Caco-2 (cell line): ENCODE measurements around the gene ZNF883. TPM values are rescaled to one million over a fixed set of nuclear protein-coding genes. Genes with fewer than 3 reads are reported as not detected.

Source experiments
- BruUV-seq: library from RNA; stranded (reverse); fragments of 400-500 nt; replicated peaks from 2 replicates; lab custom pipeline; 2021; lab: Mats Ljungman, UMichigan
- CTCF ChIA-PET: fragments of 300-600 bp; sonication (Branson Sonifier 250); formaldehyde crosslinking; loops from one replicate; lab custom pipeline; 2022; ENCODE audit warnings: antibody characterized with exemption; lab: Charles Lee
- POLR2A ChIA-PET: fragments of 300-600 bp; sonication (Branson Sonifier 250); formaldehyde crosslinking; loops from one replicate; lab custom pipeline; 2022; ENCODE audit warnings: antibody characterized with exemption; lab: Charles Lee
- DNase-seq, 2 experiments: peaks; one replicate each; pipeline versions ENCODE4 v3.0.0 to v3.0.0-alpha.2; 2020 to 2022
- H3K27me3 ChIP-seq: replicated peaks from 2 replicates; pipeline ENCODE4 v1.6.0; 2011; ENCODE audit warnings: low read length; ENCODE audit not compliant: control insufficient read depth, insufficient read depth
- H3K36me3 ChIP-seq: 2 replicates; pipeline ENCODE4 v1.5.1; 2011; ENCODE audit warnings: low read length; ENCODE audit not compliant: control insufficient read depth, insufficient read depth
- H3K4me1 ChIP-seq: fragments of 250-450 bp; sonication (Bioruptor Pico); 2 replicates; pipeline ENCODE4 v1.5.1; 2020; ENCODE audit warnings: mild to moderate bottlenecking
- H3K4me3 ChIP-seq: 2 replicates; pipeline ENCODE4 v1.5.1; 2011; ENCODE audit warnings: low read depth, mild to moderate bottlenecking, control low read depth, low read length
- H3K9me3 ChIP-seq: fragments of 250-450 bp; sonication (Bioruptor Pico); 2 replicates; pipeline ENCODE4 v1.5.1; 2020; ENCODE audit warnings: mild to moderate bottlenecking, moderate library complexity
- H3K27ac Mint-ChIP-seq: one replicate; pipeline ENCODE4 v1.8.0; 2022; ENCODE audit warnings: mixed read lengths; ENCODE audit not compliant: unreplicated experiment
- H3K27me3 Mint-ChIP-seq: one replicate; pipeline ENCODE4 v1.8.0; 2022; ENCODE audit warnings: mixed read lengths; ENCODE audit not compliant: insufficient read depth, unreplicated experiment
- H3K36me3 Mint-ChIP-seq: one replicate; pipeline ENCODE4 v1.8.0; 2022; ENCODE audit warnings: mild to moderate bottlenecking, mixed read lengths; ENCODE audit not compliant: insufficient read depth, unreplicated experiment
- H3K4me1 Mint-ChIP-seq: one replicate; pipeline ENCODE4 v1.8.0; 2022; ENCODE audit warnings: low read depth, mixed read lengths; ENCODE audit not compliant: unreplicated experiment
- H3K4me3 Mint-ChIP-seq: one replicate; pipeline ENCODE4 v1.8.0; 2022; ENCODE audit warnings: mild to moderate bottlenecking, moderate library complexity, mixed read lengths; ENCODE audit not compliant: unreplicated experiment
- H3K9me3 Mint-ChIP-seq: one replicate; pipeline ENCODE4 v1.8.0; 2022; ENCODE audit warnings: mixed read lengths; ENCODE audit not compliant: unreplicated experiment
- CTCF ChIP-seq, 2 experiments: fragments of 200-600 bp in 1 of 2; IDR thresholded peaks; 1 replicate in 1 of 2; 2 replicates in 1 of 2; pipeline versions ENCODE4 v1.5.1 to v1.8.0; 2011 to 2022; ENCODE audit warnings: antibody characterized with exemption in 1 of 2, control low read depth in 1 of 2, inconsistent platforms in 1 of 2, low read depth in 1 of 2, low read length in 1 of 2, mild to moderate bottlenecking in 1 of 2, moderate library complexity in 1 of 2; ENCODE audit not compliant: insufficient read depth in 1 of 2, severe bottlenecking in 1 of 2, unreplicated experiment in 1 of 2
- intact Hi-C: fragments of 100-400 bp; cut with micrococcal nuclease; formaldehyde crosslinking; loops from one replicate; pipeline ENCODE4 v1.10.0; 2022; ENCODE audit not compliant: unreplicated experiment
- total RNA-seq: library from RNA; stranded (reverse); gene quantifications from 2 replicates; pipeline ENCODE4 v1.2.3, GENCODE V29; 2022

ZNF883 gene
- total RNA-seq, 1 experiment from 2014 or later, result not detected

DNA sequence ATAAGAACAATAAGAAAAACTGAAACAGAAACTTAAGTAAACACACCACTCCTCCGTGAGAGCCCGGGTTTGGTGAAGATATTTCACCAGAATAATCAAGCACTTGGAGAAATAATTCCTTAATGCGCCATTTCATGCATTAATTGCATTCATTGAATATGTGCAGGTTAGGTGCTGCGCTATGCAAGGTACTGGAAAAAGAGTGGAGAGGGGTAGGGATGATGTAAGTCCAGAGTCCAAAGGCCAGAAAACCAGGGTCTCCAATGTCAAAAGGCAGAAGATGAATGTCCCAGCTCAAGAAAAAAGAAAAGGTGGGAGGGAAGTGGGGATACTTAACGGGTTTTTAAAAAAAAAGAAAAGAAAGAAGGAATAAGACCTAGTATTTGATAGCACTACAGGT, 45.2 kb upstream of the ZNF883 start:
- no TSS peak for BruUV-seq
- H3K4me3 ChIP-seq, result no peak overlapping the region

GRCh38 chr9:113056191-113057106, 44.5 kb upstream of the ZNF883 start, which contains the start of gene ZFP37:
Gene ZFP37, minus strand, starts transcription at chr9:113056724. Its CDS starts 36 bp downstream, at chr9:113056688.
- Mint-ChIP-seq H3K36me3 (no peaks in the 10 kb centered on the region), H3K4me3 (no peak within 1 kb of the TSS), H3K27me3 (no peaks in the 10 kb centered on the region), H3K9me3 (no peaks in the 10 kb centered on the region), H3K4me1 (no peaks in the 10 kb centered on the region), H3K27ac (no peak within 1 kb of the TSS)
- Histone ChIP-seq H3K27me3 (no peaks in the 10 kb centered on the region), H3K4me3 (no peak within 1 kb of the TSS), H3K4me1 (no peaks in the 10 kb centered on the region), H3K9me3 (peaks cover 5% of the 10 kb centered on the region), H3K36me3 (no peaks in the 10 kb centered on the region)
- no peak for TF ChIP-seq CTCF (IDR thresholded peaks at IDR 0.05; ENCODE audit: insufficient read depth in 1 of 2, low read depth in 1 of 2, low read length in 1 of 2, severe bottlenecking in 1 of 2, unreplicated experiment in 1 of 2)
- ChIA-PET POLR2A (no interaction called here), CTCF (no interaction called here)
- BruUV-seq, result no TSS peak
- DNase-seq, result no peak
- intact Hi-C loops, result no loop called here

More for the DNA sequence above, 45.2 kb upstream of the ZNF883 start:
- POLR2A ChIA-PET, result no interaction called here
- H3K4me1 Mint-ChIP-seq, result no peaks in the 10 kb centered on the region
- no peaks in the 10 kb centered on the region for H3K27me3 ChIP-seq
- no peaks in the 10 kb centered on the region for H3K36me3 Mint-ChIP-seq
- H3K27me3 Mint-ChIP-seq, result no peaks in the 10 kb centered on the region
- intact Hi-C loops, result no loop called here
- no peaks in the 10 kb centered on the region for H3K36me3 ChIP-seq
- CTCF ChIA-PET, result no interaction called here
- H3K9me3 ChIP-seq, result peaks cover 5% of the 10 kb centered on the region
- no peaks in the 10 kb centered on the region for H3K4me1 ChIP-seq
- DNase-seq, result no peak
- no peaks in the 10 kb centered on the region for H3K9me3 Mint-ChIP-seq
- H3K27ac Mint-ChIP-seq, result no peak overlapping the region
- TF ChIP-seq CTCF (IDR thresholded peaks at IDR 0.05; ENCODE audit: insufficient read depth in 1 of 2, low read depth in 1 of 2, low read length in 1 of 2, severe bottlenecking in 1 of 2, unreplicated experiment in 1 of 2), result no peak
- no peak overlapping the region for H3K4me3 Mint-ChIP-seq

DNA sequence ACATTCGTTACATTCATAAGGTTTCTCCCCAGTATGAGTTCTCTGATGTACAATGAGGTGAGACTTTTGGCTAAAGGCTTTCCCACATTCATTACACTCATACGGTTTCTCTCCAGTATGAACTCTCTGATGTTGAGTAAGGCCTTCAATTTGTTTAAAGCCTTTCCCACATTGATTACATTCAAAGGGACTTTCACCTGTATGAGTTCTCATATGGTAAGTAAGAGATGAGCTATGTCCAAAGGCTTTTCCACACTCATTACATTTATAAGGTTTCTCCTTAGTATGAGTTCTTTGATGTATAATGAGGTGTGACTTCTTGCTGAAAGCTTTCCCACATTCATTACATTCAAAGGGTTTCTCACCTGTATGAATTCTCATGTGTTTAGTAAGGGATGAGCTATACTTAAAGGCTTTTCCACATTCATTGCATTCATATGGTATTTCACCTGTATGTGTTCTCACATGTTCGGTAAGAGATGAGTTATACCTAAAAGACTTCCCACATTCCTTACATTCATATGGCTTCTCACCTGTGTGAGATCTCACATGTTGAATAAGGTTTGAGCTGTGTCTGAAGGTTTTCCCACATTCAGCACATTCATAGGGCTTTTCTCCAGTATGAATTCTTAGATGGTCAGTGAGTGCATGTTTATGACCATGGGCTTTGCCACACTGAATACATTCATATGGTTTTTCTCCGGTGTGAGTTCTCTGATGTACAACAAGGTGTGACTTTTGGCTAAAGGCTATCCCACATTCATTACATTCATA, 31.1 kb upstream of the ZNF883 start:
- intact Hi-C loops, result no loop called here

More for the DNA sequence above, 31.1 kb upstream of the ZNF883 start:
- CTCF ChIA-PET, result no interaction called here
- Histone ChIP-seq H3K9me3 (peaks cover 39% of the 10 kb centered on the region), H3K36me3 (no peaks in the 10 kb centered on the region), H3K27me3 (no peaks in the 10 kb centered on the region), H3K4me1 (no peaks in the 10 kb centered on the region), H3K4me3 (no peak overlapping the region)
- no TSS peak for BruUV-seq
- H3K27ac Mint-ChIP-seq, result no peak overlapping the region
- H3K4me3 Mint-ChIP-seq, result no peak overlapping the region
- H3K36me3 Mint-ChIP-seq, result no peaks in the 10 kb centered on the region
- DNase-seq, result no peak
- no peak for TF ChIP-seq CTCF (IDR thresholded peaks at IDR 0.05; ENCODE audit: insufficient read depth in 1 of 2, low read depth in 1 of 2, low read length in 1 of 2, severe bottlenecking in 1 of 2, unreplicated experiment in 1 of 2)
- peaks cover 73% of the 10 kb centered on the region for H3K9me3 Mint-ChIP-seq
- POLR2A ChIA-PET, result no interaction called here
- no peaks in the 10 kb centered on the region for H3K27me3 Mint-ChIP-seq
- no peaks in the 10 kb centered on the region for H3K4me1 Mint-ChIP-seq
